ENCODE results near the gene PLXDC2.

PLXDC2 gene

GRCh38 chr10:20237586-20237985 is 421.4 kb downstream of the PLXDC2 start:
- H3K4me3 ChIP-seq (ENCODE audit: insufficient read depth, low read depth, low read length), result no peak overlapping the region
- no peaks in the 10 kb centered on the region for H3K9me3 ChIP-seq (ENCODE audit: control insufficient read depth, low read length)
- H3K27ac ChIP-seq (ENCODE audit: insufficient read depth, low read depth, low read length, poor library complexity, severe bottlenecking), result no peak overlapping the region
- no peaks in the 10 kb centered on the region for H3K36me3 ChIP-seq (ENCODE audit: control insufficient read depth, insufficient read depth, low read length)
- peaks cover 9% of the 10 kb centered on the region for H3K4me1 ChIP-seq (ENCODE audit: control insufficient read depth, insufficient read depth, low read length)
- no peaks in the 10 kb centered on the region for H3K27me3 ChIP-seq (ENCODE audit: control insufficient read depth, insufficient read depth, low read length, poor library complexity, severe bottlenecking)

DNA sequence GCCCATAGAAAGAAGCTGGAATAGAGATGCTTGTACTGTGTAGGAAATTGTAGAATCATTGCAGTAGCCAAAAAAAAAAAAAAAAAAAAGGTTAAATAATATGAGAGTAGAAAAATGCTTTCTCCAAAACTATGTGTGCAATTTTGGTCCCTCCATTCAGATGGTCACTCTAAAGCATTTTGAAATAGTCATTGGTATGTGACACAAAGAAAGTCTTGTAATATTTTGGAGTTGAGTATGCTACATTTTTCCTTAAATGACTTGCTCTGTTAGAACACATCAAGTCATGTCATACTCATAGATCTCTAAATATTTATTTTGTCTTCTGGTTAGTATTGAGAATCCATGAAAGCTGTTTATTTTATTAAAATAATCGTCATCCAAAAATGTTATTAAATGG is 424.4 kb downstream of the PLXDC2 start:
- Histone ChIP-seq H3K27ac (ENCODE audit: insufficient read depth, low read depth, low read length, poor library complexity, severe bottlenecking) (no peak overlapping the region), H3K36me3 (ENCODE audit: control insufficient read depth, insufficient read depth, low read length) (no peaks in the 10 kb centered on the region), H3K4me1 (ENCODE audit: control insufficient read depth, insufficient read depth, low read length) (no peaks in the 10 kb centered on the region), H3K4me3 (ENCODE audit: insufficient read depth, low read depth, low read length) (no peak overlapping the region), H3K9me3 (ENCODE audit: control insufficient read depth, low read length) (no peaks in the 10 kb centered on the region), H3K27me3 (ENCODE audit: control insufficient read depth, insufficient read depth, low read length, poor library complexity, severe bottlenecking) (no peaks in the 10 kb centered on the region)
- WGBS, 2 experiments, result 100% methylated on average over 1 of the region's 1 CpG; no CpG with 5 or more reads in 1 of the 2 experiments

GRCh38 chr10:20247454-20247853 is 431.2 kb downstream of the PLXDC2 start:
- no peak overlapping the region for H3K4me3 ChIP-seq (ENCODE audit: insufficient read depth, low read depth, low read length)
- no peaks in the 10 kb centered on the region for H3K9me3 ChIP-seq (ENCODE audit: control insufficient read depth, low read length)
- H3K4me1 ChIP-seq (ENCODE audit: control insufficient read depth, insufficient read depth, low read length), result peaks cover 7% of the 10 kb centered on the region
- no peak overlapping the region for H3K27ac ChIP-seq (ENCODE audit: insufficient read depth, low read depth, low read length, poor library complexity, severe bottlenecking)
- H3K27me3 ChIP-seq (ENCODE audit: control insufficient read depth, insufficient read depth, low read length, poor library complexity, severe bottlenecking), result no peaks in the 10 kb centered on the region
- WGBS, 2 experiments, result 87 to 88% methylated on average over 3 of the region's 3 CpGs
- no peaks in the 10 kb centered on the region for H3K36me3 ChIP-seq (ENCODE audit: control insufficient read depth, insufficient read depth, low read length)

- 72 to 74% methylated on average over 5 of the region's 7 CpGs for WGBS, 2 experiments
- Histone ChIP-seq H3K4me3 (ENCODE audit: insufficient read depth, low read depth, low read length) (no peak overlapping the region), H3K27ac (ENCODE audit: insufficient read depth, low read depth, low read length, poor library complexity, severe bottlenecking) (peak overlapping the region; percentile 19), H3K27me3 (ENCODE audit: control insufficient read depth, insufficient read depth, low read length, poor library complexity, severe bottlenecking) (no peaks in the 10 kb centered on the region), H3K4me1 (ENCODE audit: control insufficient read depth, insufficient read depth, low read length) (peaks cover 7% of the 10 kb centered on the region), H3K36me3 (ENCODE audit: control insufficient read depth, insufficient read depth, low read length) (no peaks in the 10 kb centered on the region), H3K9me3 (ENCODE audit: control insufficient read depth, low read length) (no peaks in the 10 kb centered on the region)
Measured at GRCh38 chr10:20247891-20248708, 431.9 kb downstream of the PLXDC2 start.

DNA sequence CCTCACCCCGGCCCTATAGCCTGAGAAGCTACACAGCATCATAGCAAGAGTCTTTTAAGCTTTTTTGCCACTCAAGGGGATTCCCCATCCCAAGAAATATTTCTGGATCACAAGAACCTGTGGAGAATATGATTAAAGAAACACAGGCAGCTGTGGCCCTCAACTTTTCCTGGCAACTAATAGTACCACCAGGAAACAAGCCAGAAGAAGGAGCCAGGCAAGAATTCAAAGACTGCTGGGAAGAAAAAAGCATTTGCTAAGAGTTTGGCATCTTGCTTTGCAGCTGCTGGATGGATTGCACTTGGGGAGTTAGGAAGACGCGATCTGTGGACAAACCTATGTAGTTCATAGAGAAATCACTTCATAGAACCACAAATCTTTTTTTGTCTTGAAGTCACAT is 437.8 kb downstream of the PLXDC2 start:
- H3K9me3 ChIP-seq (ENCODE audit: control insufficient read depth, low read length), result no peaks in the 10 kb centered on the region
- H3K4me3 ChIP-seq (ENCODE audit: insufficient read depth, low read depth, low read length), result no peak overlapping the region
- H3K27ac ChIP-seq (ENCODE audit: insufficient read depth, low read depth, low read length, poor library complexity, severe bottlenecking), result no peak overlapping the region
- WGBS, 2 experiments, result 96 to 97% methylated on average over 3 of the region's 3 CpGs
- no peaks in the 10 kb centered on the region for H3K27me3 ChIP-seq (ENCODE audit: control insufficient read depth, insufficient read depth, low read length, poor library complexity, severe bottlenecking)
- no peaks in the 10 kb centered on the region for H3K4me1 ChIP-seq (ENCODE audit: control insufficient read depth, insufficient read depth, low read length)
- H3K36me3 ChIP-seq (ENCODE audit: control insufficient read depth, insufficient read depth, low read length), result no peaks in the 10 kb centered on the region

GRCh38 chr10:20254497-20254896 is 438.3 kb downstream of the PLXDC2 start:
- no peaks in the 10 kb centered on the region for H3K36me3 ChIP-seq (ENCODE audit: control insufficient read depth, insufficient read depth, low read length)
- H3K9me3 ChIP-seq (ENCODE audit: control insufficient read depth, low read length), result no peaks in the 10 kb centered on the region
- no peaks in the 10 kb centered on the region for H3K27me3 ChIP-seq (ENCODE audit: control insufficient read depth, insufficient read depth, low read length, poor library complexity, severe bottlenecking)
- H3K27ac ChIP-seq (ENCODE audit: insufficient read depth, low read depth, low read length, poor library complexity, severe bottlenecking), result no peak overlapping the region
- no peaks in the 10 kb centered on the region for H3K4me1 ChIP-seq (ENCODE audit: control insufficient read depth, insufficient read depth, low read length)
- no peak overlapping the region for H3K4me3 ChIP-seq (ENCODE audit: insufficient read depth, low read depth, low read length)
- WGBS, 2 experiments, result 100% methylated on average over 1 of the region's 1 CpG; no CpG with 5 or more reads in 1 of the 2 experiments

DNA sequence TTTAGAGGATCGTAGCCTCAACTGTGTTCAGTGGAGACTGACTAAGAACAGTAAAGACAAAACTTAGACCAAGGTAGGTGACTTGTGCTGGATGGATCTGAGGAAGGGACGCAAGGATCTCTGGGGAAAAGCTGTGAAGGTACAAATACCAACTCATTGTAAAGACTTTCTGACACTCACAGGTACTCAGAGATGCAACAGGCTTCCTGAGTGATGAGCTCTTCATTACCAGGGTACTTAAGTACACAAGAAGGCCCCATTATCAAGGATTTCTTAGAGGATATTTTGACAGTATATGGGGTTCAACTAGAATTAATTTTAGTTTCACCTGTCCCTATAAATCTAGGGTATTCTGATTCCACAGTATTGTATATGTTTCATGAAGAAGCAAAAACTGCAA is 440.7 kb downstream of the PLXDC2 start:
- 100% methylated on average over 2 of the region's 2 CpGs for WGBS, 2 experiments
- H3K9me3 ChIP-seq (ENCODE audit: control insufficient read depth, low read length), result no peaks in the 10 kb centered on the region
- H3K4me1 ChIP-seq (ENCODE audit: control insufficient read depth, insufficient read depth, low read length), result no peaks in the 10 kb centered on the region

DNA sequence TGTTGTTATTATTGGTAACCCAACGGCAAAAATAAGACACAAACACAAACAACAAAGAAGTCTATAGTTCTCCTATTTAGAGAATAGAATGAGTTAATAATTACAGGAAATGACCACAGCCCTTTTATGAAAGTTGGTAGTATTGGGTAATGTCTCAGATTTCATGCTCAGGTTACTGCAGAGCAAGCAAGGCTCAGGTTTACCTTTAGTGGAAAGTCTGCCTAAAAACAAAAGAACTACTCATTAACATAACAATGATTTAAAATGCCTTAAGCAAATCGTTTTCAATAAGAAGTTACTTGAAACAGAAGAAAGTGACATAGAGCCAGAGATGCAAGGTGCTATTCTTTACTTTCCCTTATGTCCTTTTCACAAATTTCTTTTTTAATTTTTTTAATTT is 441.2 kb downstream of the PLXDC2 start:
- Histone ChIP-seq H3K9me3 (ENCODE audit: control insufficient read depth, low read length) (no peaks in the 10 kb centered on the region), H3K4me1 (ENCODE audit: control insufficient read depth, insufficient read depth, low read length) (no peaks in the 10 kb centered on the region), H3K4me3 (ENCODE audit: insufficient read depth, low read depth, low read length) (no peak overlapping the region), H3K36me3 (ENCODE audit: control insufficient read depth, insufficient read depth, low read length) (no peaks in the 10 kb centered on the region), H3K27ac (ENCODE audit: insufficient read depth, low read depth, low read length, poor library complexity, severe bottlenecking) (no peak overlapping the region), H3K27me3 (ENCODE audit: control insufficient read depth, insufficient read depth, low read length, poor library complexity, severe bottlenecking) (no peaks in the 10 kb centered on the region)
- 0 to 12% methylated on average over 1 of the region's 2 CpGs for WGBS, 2 experiments

More for the DNA sequence above, 440.7 kb downstream of the PLXDC2 start:
- no peaks in the 10 kb centered on the region for H3K36me3 ChIP-seq (ENCODE audit: control insufficient read depth, insufficient read depth, low read length)
- H3K27ac ChIP-seq (ENCODE audit: insufficient read depth, low read depth, low read length, poor library complexity, severe bottlenecking), result no peak overlapping the region
- no peaks in the 10 kb centered on the region for H3K27me3 ChIP-seq (ENCODE audit: control insufficient read depth, insufficient read depth, low read length, poor library complexity, severe bottlenecking)
- H3K4me3 ChIP-seq (ENCODE audit: insufficient read depth, low read depth, low read length), result no peak overlapping the region

DNA sequence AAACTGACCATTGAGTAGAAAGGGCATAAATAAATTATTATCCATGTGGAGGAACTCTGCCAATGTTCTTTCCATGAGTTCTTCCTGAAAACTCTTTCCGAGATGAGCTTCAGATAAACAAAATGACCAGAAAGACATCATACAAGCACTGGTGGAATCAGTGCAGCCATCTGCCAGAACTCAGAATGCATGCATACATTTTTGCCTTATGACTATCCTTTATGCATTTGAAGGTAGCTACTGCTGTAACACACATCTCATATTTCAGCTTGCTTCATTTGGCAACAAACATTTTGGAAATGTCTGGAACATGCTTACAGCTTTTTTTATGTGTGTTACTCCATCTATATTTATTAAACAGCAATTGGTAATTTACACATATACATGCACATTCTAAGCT is 448.9 kb downstream of the PLXDC2 start:
- no peaks in the 10 kb centered on the region for H3K4me1 ChIP-seq (ENCODE audit: control insufficient read depth, insufficient read depth, low read length)
- no peak overlapping the region for H3K27ac ChIP-seq (ENCODE audit: insufficient read depth, low read depth, low read length, poor library complexity, severe bottlenecking)
- 93 to 95% methylated on average over 1 of the region's 1 CpG for WGBS, 2 experiments
- no peaks in the 10 kb centered on the region for H3K36me3 ChIP-seq (ENCODE audit: control insufficient read depth, insufficient read depth, low read length)
- no peaks in the 10 kb centered on the region for H3K9me3 ChIP-seq (ENCODE audit: control insufficient read depth, low read length)
- no peaks in the 10 kb centered on the region for H3K27me3 ChIP-seq (ENCODE audit: control insufficient read depth, insufficient read depth, low read length, poor library complexity, severe bottlenecking)
- no peak overlapping the region for H3K4me3 ChIP-seq (ENCODE audit: insufficient read depth, low read depth, low read length)

DNA sequence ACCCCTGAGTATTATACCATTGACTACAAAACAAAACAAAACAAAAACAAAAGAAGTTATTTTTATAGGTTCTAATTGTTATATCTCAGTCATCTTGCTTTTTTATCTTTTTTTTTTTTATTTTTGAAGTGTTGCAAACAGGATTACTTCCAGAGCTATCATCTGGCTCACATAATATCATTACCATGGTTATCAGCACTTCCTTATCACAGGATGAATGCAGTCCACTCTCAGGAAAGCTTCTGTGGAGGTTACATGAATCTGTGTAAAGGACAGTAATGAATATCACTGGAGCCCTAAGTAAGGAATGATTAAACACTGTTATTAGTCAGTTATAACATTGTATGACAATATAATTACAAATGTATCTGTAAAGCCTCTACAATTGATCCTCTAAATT is 451.5 kb downstream of the PLXDC2 start:
- no peaks in the 10 kb centered on the region for H3K36me3 ChIP-seq (ENCODE audit: control insufficient read depth, insufficient read depth, low read length)
- H3K4me1 ChIP-seq (ENCODE audit: control insufficient read depth, insufficient read depth, low read length), result peaks cover 4% of the 10 kb centered on the region
- H3K9me3 ChIP-seq (ENCODE audit: control insufficient read depth, low read length), result no peaks in the 10 kb centered on the region
- H3K27ac ChIP-seq (ENCODE audit: insufficient read depth, low read depth, low read length, poor library complexity, severe bottlenecking), result no peak overlapping the region
- no peak overlapping the region for H3K4me3 ChIP-seq (ENCODE audit: insufficient read depth, low read depth, low read length)
- H3K27me3 ChIP-seq (ENCODE audit: control insufficient read depth, insufficient read depth, low read length, poor library complexity, severe bottlenecking), result no peaks in the 10 kb centered on the region
